ENCODE measurements around the gene KCNK5. TPM values are rescaled to one million over a fixed set of nuclear protein-coding genes. Genes with fewer than 3 reads are reported as not detected.

The KCNK5 gene
- total RNA-seq, 2 donors from 2014 or later, result 26.9 to 39.6 TPM

- Histone ChIP-seq H3K9me3 (no peaks in the 10 kb centered on the region), H3K9ac (ENCODE audit: low read depth in 2 of 2, low read length in 2 of 2) (peak overlapping the region; percentile 44 to 73), H3K27me3 (no peaks in the 10 kb centered on the region), H3K36me3 (no peaks in the 10 kb centered on the region), H3K4me3 (no peak overlapping the region), H3K4me1 (peaks cover 11% of the 10 kb centered on the region), H3K27ac (peak overlapping the region; percentile 93)
- DNase-seq, result no peak
- no peak for TF ChIP-seq CTCF (IDR thresholded peaks at IDR 0.05)
- intact Hi-C loops (cut with DNase I), result no loop called here
Measured at GRCh38 chr6:39189131-39189530, 40.1 kb downstream of the KCNK5 start.

- peak; percentile 76 for DNase-seq
- H3K36me3 ChIP-seq, result no peaks in the 10 kb centered on the region
Measured at GRCh38 chr6:39188571-39188970, 40.7 kb downstream of the KCNK5 start.

GRCh38 chr6:39188098-39188450, 41.2 kb downstream of the KCNK5 start:
- Histone ChIP-seq H3K36me3 (no peaks in the 10 kb centered on the region), H3K4me1 (peaks cover 19% of the 10 kb centered on the region), H3K27me3 (no peaks in the 10 kb centered on the region), H3K27ac (peak overlapping the region; percentile 93), H3K9me3 (no peaks in the 10 kb centered on the region), H3K4me3 (no peak overlapping the region), H3K9ac (ENCODE audit: low read depth in 2 of 2, low read length in 2 of 2) (peak overlapping the region; percentile 16 to 73)
- intact Hi-C loops (cut with DNase I), result no loop called here
- TF ChIP-seq CTCF (IDR thresholded peaks at IDR 0.05), result no peak
- no peak for DNase-seq

More at GRCh38 chr6:39188571-39188970, 40.7 kb downstream of the KCNK5 start:
- Histone ChIP-seq H3K27me3 (no peaks in the 10 kb centered on the region), H3K27ac (peak overlapping the region; percentile 93), H3K4me3 (no peak overlapping the region), H3K9ac (ENCODE audit: low read depth in 2 of 2, low read length in 2 of 2) (peak overlapping the region in 1 of 2 donors; percentile 73), H3K9me3 (no peaks in the 10 kb centered on the region), H3K4me1 (peaks cover 14% of the 10 kb centered on the region)
- intact Hi-C loops (cut with DNase I), result no loop called here
- TF ChIP-seq CTCF (IDR thresholded peaks at IDR 0.05), result no peak

GRCh38 chr6:39184906-39185580, 44.2 kb downstream of the KCNK5 start:
- Histone ChIP-seq H3K36me3 (no peaks in the 10 kb centered on the region), H3K27me3 (no peaks in the 10 kb centered on the region), H3K9me3 (no peaks in the 10 kb centered on the region), H3K4me3 (no peak overlapping the region), H3K9ac (ENCODE audit: low read depth in 2 of 2, low read length in 2 of 2) (peak overlapping the region; percentile 47 to 73), H3K27ac (peak overlapping the region; percentile 93), H3K4me1 (peaks cover 19% of the 10 kb centered on the region)
- intact Hi-C loops (cut with DNase I), result no loop called here
- DNase-seq, result peak; percentile 90
- TF ChIP-seq CTCF (IDR thresholded peaks at IDR 0.05), result no peak

- Histone ChIP-seq H3K4me1 (peaks cover 14% of the 10 kb centered on the region), H3K9me3 (no peaks in the 10 kb centered on the region), H3K9ac (ENCODE audit: low read depth in 2 of 2, low read length in 2 of 2) (no peak overlapping the region), H3K36me3 (no peaks in the 10 kb centered on the region), H3K27ac (no peak overlapping the region), H3K27me3 (no peaks in the 10 kb centered on the region), H3K4me3 (no peak overlapping the region)
- no peak for TF ChIP-seq CTCF (IDR thresholded peaks at IDR 0.05)
- DNase-seq, result no peak
- intact Hi-C loops (cut with DNase I), result no loop called here
Measured at GRCh38 chr6:39182604-39183003, 46.7 kb downstream of the KCNK5 start.
